ENCODE data around the gene INPP5K. TPM values are rescaled to one million over a fixed set of nuclear protein-coding genes. Genes with fewer than 3 reads are reported as not detected.

The INPP5K gene
- total RNA-seq, 3 donors from 2014 or later: 43.7 to 49.9 (median 47.6) TPM

DNA sequence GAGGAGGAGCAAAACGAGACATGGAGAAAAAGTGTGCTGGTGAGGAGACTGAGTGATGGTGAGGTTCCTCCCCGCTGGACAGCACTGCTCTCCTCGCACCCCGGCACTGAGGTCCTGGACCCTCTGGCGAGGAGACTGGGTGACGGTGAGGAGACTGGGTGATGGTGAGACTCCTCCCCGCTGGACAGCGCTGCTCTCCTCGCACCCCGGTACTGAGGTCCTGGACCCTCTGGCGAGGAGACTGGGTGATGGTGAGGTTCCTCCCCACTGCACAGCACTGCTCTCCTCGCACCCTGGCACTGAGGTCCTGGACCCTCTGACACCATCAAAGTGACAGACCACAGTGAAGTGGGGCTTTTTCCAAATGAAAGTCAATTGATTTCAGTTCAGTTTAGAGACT lies 35.3 kb upstream of the INPP5K start:
- H3K9me3 ChIP-seq: no peaks in the 10 kb centered on the region
- ATAC-seq (no peak), DNase-seq (no peak)
- peaks cover 5% of the 10 kb centered on the region for H3K36me3 ChIP-seq (ENCODE audit: low read depth)
- H3K4me1 ChIP-seq (ENCODE audit: low read depth): no peaks in the 10 kb centered on the region
- TF ChIP-seq, protein P1, sequence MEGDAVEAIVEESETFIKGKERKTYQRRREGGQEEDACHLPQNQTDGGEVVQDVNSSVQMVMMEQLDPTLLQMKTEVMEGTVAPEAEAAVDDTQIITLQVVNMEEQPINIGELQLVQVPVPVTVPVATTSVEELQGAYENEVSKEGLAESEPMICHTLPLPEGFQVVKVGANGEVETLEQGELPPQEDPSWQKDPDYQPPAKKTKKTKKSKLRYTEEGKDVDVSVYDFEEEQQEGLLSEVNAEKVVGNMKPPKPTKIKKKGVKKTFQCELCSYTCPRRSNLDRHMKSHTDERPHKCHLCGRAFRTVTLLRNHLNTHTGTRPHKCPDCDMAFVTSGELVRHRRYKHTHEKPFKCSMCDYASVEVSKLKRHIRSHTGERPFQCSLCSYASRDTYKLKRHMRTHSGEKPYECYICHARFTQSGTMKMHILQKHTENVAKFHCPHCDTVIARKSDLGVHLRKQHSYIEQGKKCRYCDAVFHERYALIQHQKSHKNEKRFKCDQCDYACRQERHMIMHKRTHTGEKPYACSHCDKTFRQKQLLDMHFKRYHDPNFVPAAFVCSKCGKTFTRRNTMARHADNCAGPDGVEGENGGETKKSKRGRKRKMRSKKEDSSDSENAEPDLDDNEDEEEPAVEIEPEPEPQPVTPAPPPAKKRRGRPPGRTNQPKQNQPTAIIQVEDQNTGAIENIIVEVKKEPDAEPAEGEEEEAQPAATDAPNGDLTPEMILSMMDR (IDR thresholded peaks at IDR 0.05): no peak
- intact Hi-C loops (cut with DNase I, micrococcal nuclease): no loop called here
- H3K4me3 ChIP-seq: no peak overlapping the region

DNA sequence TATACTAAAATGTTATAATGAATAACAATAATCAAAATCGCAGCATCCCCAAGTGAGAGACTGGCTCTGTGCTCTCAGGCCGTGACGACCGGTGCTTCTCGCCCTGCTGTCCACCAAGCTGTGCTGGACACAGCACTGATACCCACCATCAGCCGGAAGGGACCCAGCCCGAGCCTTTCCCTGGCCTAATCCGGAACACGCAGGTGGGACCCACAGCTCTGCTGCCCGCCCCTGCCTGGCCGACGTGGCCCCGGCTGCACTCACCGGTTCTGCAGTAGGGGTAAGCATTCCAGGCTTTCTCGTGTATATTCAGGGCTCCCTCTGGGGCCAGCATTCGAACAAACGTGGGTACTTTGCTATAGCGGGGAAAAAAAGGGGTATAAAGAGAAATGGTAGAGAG lies 31.6 kb upstream of the INPP5K start:
- Histone ChIP-seq H3K4me1 (ENCODE audit: low read depth) (peaks cover 4% of the 10 kb centered on the region), H3K36me3 (ENCODE audit: low read depth) (peaks cover 5% of the 10 kb centered on the region), H3K9me3 (no peaks in the 10 kb centered on the region), H3K4me3 (no peak overlapping the region)
- TF ChIP-seq, protein P1 (IDR thresholded peaks at IDR 0.05): no peak
- DNase-seq (no peak), ATAC-seq (no peak)
- intact Hi-C loops (cut with DNase I, micrococcal nuclease): no loop called here

DNA sequence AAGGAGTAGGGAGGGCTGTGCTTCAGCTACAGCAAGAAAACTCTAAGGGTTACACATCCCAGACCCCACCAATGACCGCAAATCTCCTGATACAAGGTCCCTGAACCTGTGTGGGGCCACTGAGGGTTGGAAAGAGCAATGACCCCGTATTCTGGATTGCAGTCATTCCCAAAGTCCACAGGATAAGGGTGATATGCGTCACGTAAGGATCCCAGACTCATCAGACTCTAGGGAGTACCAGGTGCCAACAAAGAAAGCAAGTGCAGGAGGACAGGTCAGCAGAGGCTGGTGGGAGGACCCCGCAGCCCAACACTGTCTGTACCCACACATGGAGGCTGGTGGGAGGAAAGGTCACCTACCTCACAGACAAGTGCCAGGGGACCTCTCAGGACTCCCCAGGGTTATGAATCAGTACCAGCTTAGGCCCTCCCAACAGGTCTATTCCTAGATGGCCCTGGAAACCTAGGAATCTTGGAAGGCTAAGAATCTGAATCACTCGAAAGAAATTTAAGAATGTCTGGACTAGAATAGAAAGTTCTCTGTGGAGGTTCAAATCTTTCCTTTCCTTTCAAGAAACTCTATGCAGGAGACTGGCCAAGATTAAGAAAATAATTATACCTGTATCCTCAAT lies 30.0 kb upstream of the INPP5K start:
- H3K4me3 ChIP-seq: no peak overlapping the region
- peaks cover 4% of the 10 kb centered on the region for H3K4me1 ChIP-seq (ENCODE audit: low read depth)
- H3K36me3 ChIP-seq (ENCODE audit: low read depth): peaks cover 8% of the 10 kb centered on the region
- TF ChIP-seq, protein P1 (IDR thresholded peaks at IDR 0.05): no peak
- ATAC-seq (peak; percentile 35), DNase-seq (no peak)
- no peaks in the 10 kb centered on the region for H3K9me3 ChIP-seq
- intact Hi-C loops (cut with DNase I, micrococcal nuclease): no loop called here

DNA sequence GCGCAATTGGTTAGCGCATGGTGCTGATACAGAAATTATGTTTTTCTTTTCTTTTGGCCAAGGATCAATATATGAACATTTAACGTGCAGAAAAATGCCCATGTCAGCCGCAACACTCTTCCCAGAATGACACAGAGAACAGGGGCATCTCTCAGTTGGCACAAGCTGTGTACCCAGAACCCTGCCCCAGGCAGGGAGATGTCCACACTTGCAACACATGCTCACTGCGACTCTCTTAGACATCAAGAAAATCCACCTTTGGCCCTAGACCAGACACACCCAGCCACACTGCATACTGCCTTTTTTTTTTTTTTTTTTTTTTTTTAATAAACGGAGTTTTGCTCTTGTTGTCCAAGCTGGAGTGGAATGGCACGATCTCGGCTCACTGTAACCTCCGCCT lies 29.2 kb upstream of the INPP5K start:
- intact Hi-C loops (cut with DNase I, micrococcal nuclease): no loop called here
- ATAC-seq (peak; percentile 95), DNase-seq (peak in 1 of 3 donors; percentile 65)
- H3K4me3 ChIP-seq: no peak overlapping the region
- TF ChIP-seq, protein P1 (IDR thresholded peaks at IDR 0.05): no peak
- no peaks in the 10 kb centered on the region for H3K9me3 ChIP-seq
- H3K36me3 ChIP-seq (ENCODE audit: low read depth): peaks cover 4% of the 10 kb centered on the region
- H3K4me1 ChIP-seq (ENCODE audit: low read depth): peaks cover 4% of the 10 kb centered on the region

DNA sequence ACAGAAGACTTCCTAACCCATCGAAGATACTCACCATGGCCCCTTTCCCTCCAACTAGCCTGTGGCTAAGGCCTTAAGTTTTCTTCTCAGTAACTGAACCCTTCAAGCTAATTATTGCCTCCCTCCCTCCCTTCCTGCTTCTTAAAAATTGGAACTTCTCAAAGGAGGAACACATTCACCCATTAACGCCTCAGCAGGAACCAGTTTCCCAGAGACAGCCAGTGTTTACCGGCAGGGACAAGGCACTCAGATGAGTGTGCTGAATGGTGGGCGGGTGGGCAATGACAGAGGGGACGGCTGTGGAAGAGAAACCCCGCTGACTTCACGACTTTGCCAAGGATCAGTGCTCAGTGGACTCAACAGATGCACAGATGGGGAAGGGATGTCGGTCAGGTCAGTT lies 25.9 kb upstream of the INPP5K start:
- Histone ChIP-seq H3K9me3 (no peaks in the 10 kb centered on the region), H3K4me3 (no peak overlapping the region), H3K36me3 (ENCODE audit: low read depth) (peaks cover 4% of the 10 kb centered on the region), H3K4me1 (ENCODE audit: low read depth) (peaks cover 4% of the 10 kb centered on the region)
- intact Hi-C loops (cut with DNase I, micrococcal nuclease): no loop called here
- DNase-seq (no peak), ATAC-seq (no peak)
- TF ChIP-seq, protein P1 (IDR thresholded peaks at IDR 0.05): no peak
